ENCODE measurements around the gene TSFM. TPM values are rescaled to one million over a fixed set of nuclear protein-coding genes. Genes with fewer than 3 reads are reported as not detected.

TSFM gene
- total and polyA plus RNA-seq, 2 of the 13 experiments (the other 11 are each of a cell fraction or from before 2014, with no cell fraction given), result 29.8 to 68.3 TPM

DNA sequence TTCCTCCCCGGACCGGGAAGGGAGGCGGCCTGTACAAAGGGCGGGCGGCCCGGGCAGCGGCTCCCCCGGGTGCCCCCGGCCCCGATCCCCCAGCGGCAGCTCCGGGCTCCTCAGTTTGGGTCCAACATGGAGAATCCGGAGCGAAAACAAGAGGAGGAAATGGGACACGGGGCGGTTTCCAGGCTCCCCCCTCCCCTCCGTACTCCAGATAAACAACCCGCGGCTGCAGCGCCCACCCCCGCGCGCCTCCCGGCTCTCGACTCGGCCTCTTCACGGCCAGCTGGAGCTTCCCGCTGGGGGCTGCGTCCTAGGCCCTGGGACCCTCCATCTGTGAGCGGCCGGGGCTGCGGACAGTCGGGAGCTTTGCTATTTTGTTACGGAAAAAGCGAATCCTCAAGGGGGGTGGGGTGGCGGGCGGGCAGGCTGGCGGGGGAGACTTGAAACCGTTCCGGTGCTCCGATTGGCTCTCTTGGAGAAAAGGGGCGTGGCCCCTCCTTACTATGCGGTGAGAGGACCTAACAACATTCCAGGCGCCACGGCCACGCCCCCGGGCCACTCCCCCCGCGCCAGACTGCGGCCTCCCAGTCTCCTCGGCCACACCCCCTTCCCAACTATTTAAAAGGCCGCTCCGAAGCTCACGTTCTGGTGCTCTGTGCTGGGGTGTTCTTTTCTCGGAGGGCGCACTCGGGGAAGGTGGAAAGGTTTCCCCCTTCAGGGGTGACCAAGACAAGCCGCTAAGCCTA lies 64.2 kb downstream of the TSFM start, which contains the start of gene CTDSP2 (continued):
- TF ChIP-seq, protein P1, sequence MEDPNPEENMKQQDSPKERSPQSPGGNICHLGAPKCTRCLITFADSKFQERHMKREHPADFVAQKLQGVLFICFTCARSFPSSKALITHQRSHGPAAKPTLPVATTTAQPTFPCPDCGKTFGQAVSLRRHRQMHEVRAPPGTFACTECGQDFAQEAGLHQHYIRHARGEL (CRISPR knock-in tag; IDR thresholded peaks at IDR 0.05), result no peak
- no peak for TF ChIP-seq ZNF878 (CRISPR knock-in tag; IDR thresholded peaks at IDR 0.05)
- TF ChIP-seq NFYC (CRISPR knock-in tag; IDR thresholded peaks at IDR 0.05), result peak; percentile 51
- TF ChIP-seq, protein P2, sequence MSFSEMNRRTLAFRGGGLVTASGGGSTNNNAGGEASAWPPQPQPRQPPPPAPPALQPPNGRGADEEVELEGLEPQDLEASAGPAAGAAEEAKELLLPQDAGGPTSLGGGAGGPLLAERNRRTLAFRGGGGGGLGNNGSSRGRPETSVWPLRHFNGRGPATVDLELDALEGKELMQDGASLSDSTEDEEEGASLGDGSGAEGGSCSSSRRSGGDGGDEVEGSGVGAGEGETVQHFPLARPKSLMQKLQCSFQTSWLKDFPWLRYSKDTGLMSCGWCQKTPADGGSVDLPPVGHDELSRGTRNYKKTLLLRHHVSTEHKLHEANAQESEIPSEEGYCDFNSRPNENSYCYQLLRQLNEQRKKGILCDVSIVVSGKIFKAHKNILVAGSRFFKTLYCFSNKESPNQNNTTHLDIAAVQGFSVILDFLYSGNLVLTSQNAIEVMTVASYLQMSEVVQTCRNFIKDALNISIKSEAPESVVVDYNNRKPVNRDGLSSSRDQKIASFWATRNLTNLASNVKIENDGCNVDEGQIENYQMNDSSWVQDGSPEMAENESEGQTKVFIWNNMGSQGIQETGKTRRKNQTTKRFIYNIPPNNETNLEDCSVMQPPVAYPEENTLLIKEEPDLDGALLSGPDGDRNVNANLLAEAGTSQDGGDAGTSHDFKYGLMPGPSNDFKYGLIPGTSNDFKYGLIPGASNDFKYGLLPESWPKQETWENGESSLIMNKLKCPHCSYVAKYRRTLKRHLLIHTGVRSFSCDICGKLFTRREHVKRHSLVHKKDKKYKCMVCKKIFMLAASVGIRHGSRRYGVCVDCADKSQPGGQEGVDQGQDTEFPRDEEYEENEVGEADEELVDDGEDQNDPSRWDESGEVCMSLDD (CRISPR knock-in tag; IDR thresholded peaks at IDR 0.05; ENCODE audit: borderline replicate concordance), result no peak
- no peak for TF ChIP-seq MZF1 (CRISPR knock-in tag; IDR thresholded peaks at IDR 0.05; ENCODE audit: borderline replicate concordance)
- no peak for TF ChIP-seq HNRNPH1 (optimal IDR thresholded peaks at IDR 0.05; ENCODE audit: low read depth, low read length)
- TF ChIP-seq, protein P3, sequence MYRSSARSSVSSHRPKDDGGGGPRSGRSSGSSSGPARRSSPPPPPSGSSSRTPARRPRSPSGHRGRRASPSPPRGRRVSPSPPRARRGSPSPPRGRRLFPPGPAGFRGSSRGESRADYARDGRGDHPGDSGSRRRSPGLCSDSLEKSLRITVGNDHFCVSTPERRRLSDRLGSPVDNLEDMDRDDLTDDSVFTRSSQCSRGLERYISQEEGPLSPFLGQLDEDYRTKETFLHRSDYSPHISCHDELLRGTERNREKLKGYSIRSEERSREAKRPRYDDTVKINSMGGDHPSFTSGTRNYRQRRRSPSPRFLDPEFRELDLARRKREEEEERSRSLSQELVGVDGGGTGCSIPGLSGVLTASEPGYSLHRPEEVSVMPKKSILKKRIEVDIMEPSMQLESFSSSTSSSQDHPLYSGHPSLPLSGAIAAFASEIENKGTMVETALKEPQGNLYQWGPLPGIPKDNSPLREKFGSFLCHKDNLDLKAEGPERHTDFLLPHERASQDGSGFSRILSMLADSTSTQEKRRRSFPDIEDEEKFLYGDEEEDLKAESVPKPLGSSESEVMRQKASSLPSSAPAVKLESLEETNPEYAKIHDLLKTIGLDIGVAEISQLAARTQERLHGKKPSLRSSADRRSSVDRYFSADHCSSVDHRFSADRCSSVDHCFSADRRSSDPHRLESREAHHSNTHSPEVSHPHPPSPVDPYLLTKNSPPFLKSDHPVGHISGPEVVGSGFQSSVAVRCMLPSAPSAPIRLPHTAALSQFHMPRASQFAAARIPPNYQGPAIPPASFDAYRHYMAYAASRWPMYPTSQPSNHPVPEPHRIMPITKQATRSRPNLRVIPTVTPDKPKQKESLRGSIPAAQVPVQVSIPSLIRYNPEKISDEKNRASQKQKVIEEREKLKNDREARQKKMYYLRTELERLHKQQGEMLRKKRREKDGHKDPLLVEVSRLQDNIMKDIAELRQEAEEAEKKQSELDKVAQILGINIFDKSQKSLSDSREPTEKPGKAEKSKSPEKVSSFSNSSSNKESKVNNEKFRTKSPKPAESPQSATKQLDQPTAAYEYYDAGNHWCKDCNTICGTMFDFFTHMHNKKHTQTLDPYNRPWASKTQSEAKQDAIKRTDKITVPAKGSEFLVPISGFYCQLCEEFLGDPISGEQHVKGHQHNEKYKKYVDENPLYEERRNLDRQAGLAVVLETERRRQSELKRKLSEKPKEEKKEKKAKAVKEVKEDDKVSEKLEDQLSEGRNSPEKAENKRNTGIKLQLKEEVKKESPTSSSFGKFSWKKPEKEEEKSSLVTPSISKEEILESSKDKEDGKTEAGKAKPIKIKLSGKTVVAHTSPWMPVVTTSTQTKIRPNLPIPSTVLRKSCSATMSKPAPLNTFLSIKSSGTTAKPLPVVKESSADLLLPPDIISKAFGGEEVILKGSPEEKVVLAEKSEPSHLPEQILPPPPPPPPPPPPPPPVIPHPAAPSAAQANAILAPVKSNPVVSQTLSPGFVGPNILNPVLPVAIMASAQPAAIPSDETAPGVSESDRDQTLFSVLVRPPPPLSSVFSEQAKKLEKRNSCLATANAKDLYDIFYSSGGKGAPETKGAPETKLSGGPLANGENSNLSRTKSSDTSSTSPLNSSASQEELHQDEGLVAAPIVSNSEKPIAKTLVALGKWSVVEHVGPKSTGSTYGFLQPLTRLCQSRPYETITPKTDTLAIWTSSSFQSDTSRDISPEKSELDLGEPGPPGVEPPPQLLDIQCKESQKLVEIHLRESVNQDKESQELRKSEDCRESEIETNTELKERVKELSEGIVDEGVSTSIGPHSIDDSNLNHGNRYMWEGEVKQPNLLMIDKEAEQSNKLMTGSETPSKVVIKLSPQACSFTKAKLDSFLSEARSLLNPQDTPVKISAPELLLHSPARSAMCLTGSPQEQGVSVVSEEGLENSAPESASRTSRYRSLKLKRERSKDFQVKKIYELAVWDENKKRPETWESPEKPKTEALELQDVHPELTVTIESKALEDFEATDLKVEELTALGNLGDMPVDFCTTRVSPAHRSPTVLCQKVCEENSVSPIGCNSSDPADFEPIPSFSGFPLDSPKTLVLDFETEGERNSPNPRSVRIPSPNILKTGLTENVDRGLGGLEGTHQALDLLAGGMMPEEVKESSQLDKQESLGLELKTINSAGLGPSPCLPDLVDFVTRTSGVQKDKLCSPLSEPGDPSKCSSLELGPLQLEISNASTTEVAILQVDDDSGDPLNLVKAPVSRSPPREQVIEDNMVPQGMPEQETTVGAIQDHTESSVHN (CRISPR knock-in tag; IDR thresholded peaks at IDR 0.05), result no peak
- TF ChIP-seq SNRNP70 (IDR thresholded peaks at IDR 0.05; ENCODE audit: low read depth, low read length), result no peak
- TF ChIP-seq, protein P4, sequence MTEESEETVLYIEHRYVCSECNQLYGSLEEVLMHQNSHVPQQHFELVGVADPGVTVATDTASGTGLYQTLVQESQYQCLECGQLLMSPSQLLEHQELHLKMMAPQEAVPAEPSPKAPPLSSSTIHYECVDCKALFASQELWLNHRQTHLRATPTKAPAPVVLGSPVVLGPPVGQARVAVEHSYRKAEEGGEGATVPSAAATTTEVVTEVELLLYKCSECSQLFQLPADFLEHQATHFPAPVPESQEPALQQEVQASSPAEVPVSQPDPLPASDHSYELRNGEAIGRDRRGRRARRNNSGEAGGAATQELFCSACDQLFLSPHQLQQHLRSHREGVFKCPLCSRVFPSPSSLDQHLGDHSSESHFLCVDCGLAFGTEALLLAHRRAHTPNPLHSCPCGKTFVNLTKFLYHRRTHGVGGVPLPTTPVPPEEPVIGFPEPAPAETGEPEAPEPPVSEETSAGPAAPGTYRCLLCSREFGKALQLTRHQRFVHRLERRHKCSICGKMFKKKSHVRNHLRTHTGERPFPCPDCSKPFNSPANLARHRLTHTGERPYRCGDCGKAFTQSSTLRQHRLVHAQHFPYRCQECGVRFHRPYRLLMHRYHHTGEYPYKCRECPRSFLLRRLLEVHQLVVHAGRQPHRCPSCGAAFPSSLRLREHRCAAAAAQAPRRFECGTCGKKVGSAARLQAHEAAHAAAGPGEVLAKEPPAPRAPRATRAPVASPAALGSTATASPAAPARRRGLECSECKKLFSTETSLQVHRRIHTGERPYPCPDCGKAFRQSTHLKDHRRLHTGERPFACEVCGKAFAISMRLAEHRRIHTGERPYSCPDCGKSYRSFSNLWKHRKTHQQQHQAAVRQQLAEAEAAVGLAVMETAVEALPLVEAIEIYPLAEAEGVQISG (CRISPR knock-in tag; IDR thresholded peaks at IDR 0.05), result no peak
- no peak for TF ChIP-seq GATA4 (IDR thresholded peaks at IDR 0.05; ENCODE audit: borderline replicate concordance, low read depth)
- no peak for TF ChIP-seq HNRNPK (IDR thresholded peaks at IDR 0.05; ENCODE audit: low read depth, low read length, poor library complexity, severe bottlenecking)
- no peak for TF ChIP-seq ATRX (CRISPR knock-in tag; IDR thresholded peaks at IDR 0.05; ENCODE audit: borderline replicate concordance)
- no peak for TF ChIP-seq RFX5 (IDR thresholded peaks at IDR 0.05; ENCODE audit: low read depth, low read length)
